ENCODE data around the gene MAD2L1BP. TPM values are rescaled to one million over a fixed set of nuclear protein-coding genes. Genes with fewer than 3 reads are reported as not detected.

MAD2L1BP gene
- total RNA-seq, 1 experiment from 2014 or later = 46.3 TPM

- no peak overlapping the region for H2BK12ac ChIP-seq (ENCODE audit: insufficient read length, low read depth, low read length)
- no peak overlapping the region for H3K4ac ChIP-seq (ENCODE audit: low read depth, low read length)
- no peaks in the 10 kb centered on the region for H3K4me1 ChIP-seq (ENCODE audit: insufficient read depth, low read length)
- H3K23ac ChIP-seq (ENCODE audit: insufficient read length, low read depth, low read length) = no peak overlapping the region
- no peaks in the 10 kb centered on the region for H3K79me1 ChIP-seq (ENCODE audit: insufficient read depth, low read depth, low read length, poor library complexity, severe bottlenecking)
- H4K8ac ChIP-seq (replicated peaks; ENCODE audit: insufficient read length, low read depth, low read length) = no peak overlapping the region
- no peaks in the 10 kb centered on the region for H3K27me3 Mint-ChIP-seq (ENCODE audit: low read depth)
- no peak overlapping the region for H2BK5ac ChIP-seq (ENCODE audit: insufficient read length, low read length)
- no peak overlapping the region for H2BK120ac ChIP-seq (ENCODE audit: low read depth, low read length, poor library complexity, severe bottlenecking)
- H3T11ph ChIP-seq (ENCODE audit: low read length) = no peak overlapping the region
- H3K9me3 Mint-ChIP-seq = no peaks in the 10 kb centered on the region
- no peak overlapping the region for H4K91ac ChIP-seq (ENCODE audit: insufficient read length, low read depth, low read length)
- no peaks in the 10 kb centered on the region for H3K27me3 ChIP-seq (ENCODE audit: insufficient read depth, low read length)
- no peak for DNase-seq
- no peak overlapping the region for H2BK20ac ChIP-seq (ENCODE audit: low read depth, low read length, poor library complexity, severe bottlenecking)
- no peak overlapping the region for H3K27ac ChIP-seq (ENCODE audit: insufficient read length, low read depth, low read length)
- no CpG with 5 or more reads among the region's 1 CpG for WGBS (ENCODE audit: extremely low coverage, insufficient read length, low lambda C conversion rate)
- no peak overlapping the region for H3K56ac ChIP-seq (ENCODE audit: insufficient read length, low read depth, low read length)
- no peak overlapping the region for H3K4me3 Mint-ChIP-seq
- H3K79me2 ChIP-seq (ENCODE audit: insufficient read depth, low read length) = no peaks in the 10 kb centered on the region
- H3K23me2 ChIP-seq (ENCODE audit: insufficient read length, low read depth, low read length, poor library complexity, severe bottlenecking) = no peaks in the 10 kb centered on the region
- peaks cover 0 to 30% (median 18%) of the 10 kb centered on the region in 3 experiments; a peak in 4 of 7 replicates for H3K36me3 Mint-ChIP-seq (ENCODE audit: insufficient read depth in 1 of 3, low read depth in 3 of 3)
- no peak overlapping the region for H3K18ac ChIP-seq (ENCODE audit: insufficient read length, low read depth, low read length)
- no peak overlapping the region for H3K14ac ChIP-seq (ENCODE audit: insufficient read depth, low read length)
- no peak overlapping the region for H3K27ac Mint-ChIP-seq
- H2AK5ac ChIP-seq (ENCODE audit: insufficient read length, low read length) = no peak overlapping the region
- no peaks in the 10 kb centered on the region for H3K9me3 ChIP-seq (ENCODE audit: control insufficient read depth, low read depth, low read length)
- H3K4me2 ChIP-seq (ENCODE audit: insufficient read depth, insufficient read length, low read length) = no peak overlapping the region
- no peak overlapping the region for H4K5ac ChIP-seq (ENCODE audit: insufficient read length, low read depth, low read length)
- no peak for TF ChIP-seq CTCF (conservative IDR thresholded peaks at IDR 0.05)
- H2AFZ ChIP-seq (ENCODE audit: low read length) = no peak overlapping the region
- H3K4me1 Mint-ChIP-seq = no peaks in the 10 kb centered on the region
- H3K9ac ChIP-seq (ENCODE audit: extremely low read depth, insufficient read length, low read length) = no peak overlapping the region
- H2BK15ac ChIP-seq (ENCODE audit: low read depth, low read length) = no peak overlapping the region
- H4K20me1 ChIP-seq (ENCODE audit: control insufficient read depth, insufficient read depth, insufficient read length) = no peaks in the 10 kb centered on the region
Observed at GRCh38 chr6:43593938-43594337, 41.7 kb upstream of the MAD2L1BP start.
